ENCODE data around the gene NAT9.

Gene NAT9

GRCh38 chr17:74740641-74741387 lies 35.3 kb downstream of the NAT9 start:
- no peak overlapping the region for H3K56ac ChIP-seq (ENCODE audit: low read length)
- no peaks in the 10 kb centered on the region for H3K36me3 ChIP-seq (ENCODE audit: control insufficient read depth, insufficient read depth, low read length)
- no peak overlapping the region for H3K27ac ChIP-seq (ENCODE audit: low read depth, low read length)
- no peak for DNase-seq
- peaks cover 7% of the 10 kb centered on the region for H3K4me1 ChIP-seq (ENCODE audit: control insufficient read depth, low read depth, low read length)
- whole genome bisulfite sequencing (ENCODE audit: extremely low coverage, insufficient coverage, low lambda C conversion rate) = no CpG with 5 or more reads among the region's 17 CpGs
- H2BK120ac ChIP-seq (ENCODE audit: low read depth, low read length) = no peak overlapping the region
- H2BK15ac ChIP-seq (replicated peaks; ENCODE audit: low read depth) = no peak overlapping the region
- H3K18ac ChIP-seq (ENCODE audit: low read length) = no peak overlapping the region
- no peak overlapping the region for H4K5ac ChIP-seq (ENCODE audit: low read length)
- H3K4ac ChIP-seq (ENCODE audit: low read depth, low read length) = no peak overlapping the region
- no peaks in the 10 kb centered on the region for H3K79me1 ChIP-seq (ENCODE audit: low read length)
- H3K4me3 ChIP-seq (ENCODE audit: low read length) = no peak overlapping the region
- no peak overlapping the region for H3K4me2 ChIP-seq (ENCODE audit: low read length)
- no peak overlapping the region for H4K8ac ChIP-seq (ENCODE audit: low read depth, low read length)
- no peak overlapping the region for H3K9ac ChIP-seq (ENCODE audit: low read length)
- H3K79me2 ChIP-seq (ENCODE audit: control insufficient read depth, insufficient read depth, low read length) = no peaks in the 10 kb centered on the region
- no peaks in the 10 kb centered on the region for H3K27me3 ChIP-seq (ENCODE audit: insufficient read depth, low read length, poor library complexity)
- no peak overlapping the region for H2AK5ac ChIP-seq (ENCODE audit: low read length)
- H2BK5ac ChIP-seq (ENCODE audit: low read length) = no peak overlapping the region
- H3K23ac ChIP-seq (ENCODE audit: low read length) = no peak overlapping the region

- WGBS (ENCODE audit: extremely low coverage, insufficient coverage, low lambda C conversion rate) = no CpG with 5 or more reads among the region's 6 CpGs
- Histone ChIP-seq H3K23ac (ENCODE audit: low read length) (no peak overlapping the region), H4K8ac (ENCODE audit: low read depth, low read length) (no peak overlapping the region), H3K9ac (ENCODE audit: low read length) (no peak overlapping the region), H3K56ac (ENCODE audit: low read length) (no peak overlapping the region), H3K4me2 (ENCODE audit: low read length) (no peak overlapping the region), H2AK5ac (ENCODE audit: low read length) (no peak overlapping the region), H2BK5ac (ENCODE audit: low read length) (no peak overlapping the region), H3K27ac (ENCODE audit: low read depth, low read length) (no peak overlapping the region), H3K27me3 (ENCODE audit: insufficient read depth, low read length, poor library complexity) (no peaks in the 10 kb centered on the region), H3K18ac (ENCODE audit: low read length) (no peak overlapping the region), H3K4me1 (ENCODE audit: control insufficient read depth, low read depth, low read length) (peaks cover 3% of the 10 kb centered on the region), H3K79me2 (ENCODE audit: control insufficient read depth, insufficient read depth, low read length) (no peaks in the 10 kb centered on the region), H4K5ac (ENCODE audit: low read length) (no peak overlapping the region), H3K79me1 (ENCODE audit: low read length) (no peaks in the 10 kb centered on the region), H3K36me3 (ENCODE audit: control insufficient read depth, insufficient read depth, low read length) (no peaks in the 10 kb centered on the region), H2BK120ac (ENCODE audit: low read depth, low read length) (no peak overlapping the region), H3K4ac (ENCODE audit: low read depth, low read length) (no peak overlapping the region), H2BK15ac (replicated peaks; ENCODE audit: low read depth) (no peak overlapping the region), H3K4me3 (ENCODE audit: low read length) (no peak overlapping the region)
- no peak for DNase-seq
These were observed 36.0 kb downstream of the NAT9 start for GRCh38 chr17:74740173-74740572.

- Histone ChIP-seq H3K79me2 (ENCODE audit: control insufficient read depth, insufficient read depth, low read length) (no peaks in the 10 kb centered on the region), H3K4me2 (ENCODE audit: low read length) (no peak overlapping the region), H3K27me3 (ENCODE audit: insufficient read depth, low read length, poor library complexity) (no peaks in the 10 kb centered on the region), H3K79me1 (ENCODE audit: low read length) (no peaks in the 10 kb centered on the region), H3K56ac (ENCODE audit: low read length) (no peak overlapping the region), H2BK5ac (ENCODE audit: low read length) (no peak overlapping the region), H4K8ac (ENCODE audit: low read depth, low read length) (no peak overlapping the region), H2AK5ac (ENCODE audit: low read length) (no peak overlapping the region), H3K36me3 (ENCODE audit: control insufficient read depth, insufficient read depth, low read length) (no peaks in the 10 kb centered on the region), H3K4me3 (ENCODE audit: low read length) (no peak overlapping the region), H2BK120ac (ENCODE audit: low read depth, low read length) (no peak overlapping the region), H3K18ac (ENCODE audit: low read length) (no peak overlapping the region), H3K4ac (ENCODE audit: low read depth, low read length) (no peak overlapping the region), H3K23ac (ENCODE audit: low read length) (no peak overlapping the region), H3K4me1 (ENCODE audit: control insufficient read depth, low read depth, low read length) (peaks cover 3% of the 10 kb centered on the region), H4K5ac (ENCODE audit: low read length) (no peak overlapping the region), H3K9ac (ENCODE audit: low read length) (no peak overlapping the region), H2BK15ac (replicated peaks; ENCODE audit: low read depth) (no peak overlapping the region), H3K27ac (ENCODE audit: low read depth, low read length) (no peak overlapping the region)
- no peak for DNase-seq
- WGBS (ENCODE audit: extremely low coverage, insufficient coverage, low lambda C conversion rate) = no CpG with 5 or more reads among the region's 12 CpGs
These were observed 36.8 kb downstream of the NAT9 start for GRCh38 chr17:74739227-74739831.

- H4K5ac ChIP-seq (ENCODE audit: low read length) = no peak overlapping the region
- H3K36me3 ChIP-seq (ENCODE audit: control insufficient read depth, insufficient read depth, low read length) = no peaks in the 10 kb centered on the region
- peak overlapping the region; percentile 57 for H3K9ac ChIP-seq (ENCODE audit: low read length)
- H3K79me2 ChIP-seq (ENCODE audit: control insufficient read depth, insufficient read depth, low read length) = no peaks in the 10 kb centered on the region
- H3K23ac ChIP-seq (ENCODE audit: low read length) = no peak overlapping the region
- H2BK120ac ChIP-seq (ENCODE audit: low read depth, low read length) = no peak overlapping the region
- H2BK5ac ChIP-seq (ENCODE audit: low read length) = no peak overlapping the region
- no peak overlapping the region for H2AK5ac ChIP-seq (ENCODE audit: low read length)
- H2BK15ac ChIP-seq (replicated peaks; ENCODE audit: low read depth) = no peak overlapping the region
- DNase-seq = no peak
- no peak overlapping the region for H3K27ac ChIP-seq (ENCODE audit: low read depth, low read length)
- WGBS (ENCODE audit: extremely low coverage, insufficient coverage, low lambda C conversion rate) = no CpG with 5 or more reads among the region's 16 CpGs
- no peak overlapping the region for H3K18ac ChIP-seq (ENCODE audit: low read length)
- H3K27me3 ChIP-seq (ENCODE audit: insufficient read depth, low read length, poor library complexity) = no peaks in the 10 kb centered on the region
- no peaks in the 10 kb centered on the region for H3K79me1 ChIP-seq (ENCODE audit: low read length)
- peak overlapping the region; percentile 51 for H3K4me2 ChIP-seq (ENCODE audit: low read length)
- peaks cover 3% of the 10 kb centered on the region for H3K4me1 ChIP-seq (ENCODE audit: control insufficient read depth, low read depth, low read length)
- peak overlapping the region; percentile 82 for H3K56ac ChIP-seq (ENCODE audit: low read length)
- H3K4ac ChIP-seq (ENCODE audit: low read depth, low read length) = no peak overlapping the region
- H4K8ac ChIP-seq (ENCODE audit: low read depth, low read length) = no peak overlapping the region
- H3K4me3 ChIP-seq (ENCODE audit: low read length) = no peak overlapping the region
These were observed 37.8 kb downstream of the NAT9 start for GRCh38 chr17:74738051-74738996.

DNA sequence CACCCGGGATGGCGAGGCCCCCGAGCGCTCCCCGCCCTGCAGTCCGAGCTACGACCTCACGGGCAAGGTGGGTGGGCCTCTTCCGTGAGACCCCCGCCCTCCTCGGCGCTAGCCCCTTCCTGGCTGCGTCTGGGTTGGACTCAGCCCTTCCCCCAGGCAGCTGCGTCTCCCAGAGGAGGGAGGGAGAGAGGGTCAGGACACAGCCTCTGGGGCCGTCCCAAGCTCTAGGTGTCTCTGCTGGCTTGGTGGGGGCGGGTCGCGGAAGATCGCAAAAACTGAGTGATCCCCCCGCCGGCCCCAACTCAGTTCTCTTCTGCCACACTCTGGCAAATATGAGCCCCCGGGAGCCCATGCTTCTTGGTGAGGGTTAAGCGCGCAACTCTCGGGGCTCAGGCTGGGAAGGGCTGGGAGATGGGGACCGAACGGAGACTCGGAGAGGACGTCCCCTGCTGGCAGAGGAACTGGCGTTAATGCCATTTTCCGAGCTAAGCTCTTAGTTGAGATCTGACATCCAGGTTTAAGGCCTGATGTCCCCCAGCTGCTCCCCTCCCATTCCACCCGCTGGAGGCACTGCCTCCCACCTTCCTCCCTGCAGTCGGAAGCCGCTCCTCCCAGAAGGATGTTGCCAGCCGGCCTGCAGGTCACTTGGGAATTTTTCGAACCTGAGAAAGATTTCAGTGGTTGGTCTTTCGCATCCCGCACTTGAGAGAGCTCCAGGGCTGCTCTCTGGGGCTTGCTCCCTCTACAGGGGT lies 38.7 kb downstream of the NAT9 start:
- Histone ChIP-seq H3K4me3 (ENCODE audit: low read length) (peak overlapping the region; percentile 24), H3K4ac (ENCODE audit: low read depth, low read length) (no peak overlapping the region), H4K8ac (ENCODE audit: low read depth, low read length) (no peak overlapping the region), H3K9ac (ENCODE audit: low read length) (peak overlapping the region; percentile 57), H3K23ac (ENCODE audit: low read length) (no peak overlapping the region), H2AK5ac (ENCODE audit: low read length) (no peak overlapping the region), H3K27me3 (ENCODE audit: insufficient read depth, low read length, poor library complexity) (no peaks in the 10 kb centered on the region), H3K4me1 (ENCODE audit: control insufficient read depth, low read depth, low read length) (peaks cover 3% of the 10 kb centered on the region), H2BK120ac (ENCODE audit: low read depth, low read length) (no peak overlapping the region), H3K4me2 (ENCODE audit: low read length) (peak overlapping the region; percentile 51), H3K79me2 (ENCODE audit: control insufficient read depth, insufficient read depth, low read length) (no peaks in the 10 kb centered on the region), H3K79me1 (ENCODE audit: low read length) (no peaks in the 10 kb centered on the region), H3K56ac (ENCODE audit: low read length) (peak overlapping the region; percentile 82), H2BK15ac (replicated peaks; ENCODE audit: low read depth) (no peak overlapping the region), H3K18ac (ENCODE audit: low read length) (no peak overlapping the region), H3K36me3 (ENCODE audit: control insufficient read depth, insufficient read depth, low read length) (no peaks in the 10 kb centered on the region), H3K27ac (ENCODE audit: low read depth, low read length) (no peak overlapping the region), H2BK5ac (ENCODE audit: low read length) (no peak overlapping the region), H4K5ac (ENCODE audit: low read length) (no peak overlapping the region)
- no CpG with 5 or more reads among the region's 38 CpGs for WGBS (ENCODE audit: extremely low coverage, insufficient coverage, low lambda C conversion rate)
- DNase-seq = peak; percentile 96
